Ishikawa (cell line): ENCODE measurements around the gene PDE2A.

Experiments
- EP300 ChIP-seq: IDR thresholded peaks from 2 replicates; pipeline ENCODE4 v1.6.1; 2012; ENCODE audit warnings: borderline replicate concordance
- NFIC ChIP-seq: IDR thresholded peaks from 2 replicates; pipeline ENCODE4 v1.6.1; 2012
- TAF1 ChIP-seq: IDR thresholded peaks from 2 replicates; pipeline ENCODE4 v1.6.1; 2012; ENCODE audit warnings: low read depth, mild to moderate bottlenecking
- ZBTB7A ChIP-seq: IDR thresholded peaks from 2 replicates; pipeline ENCODE4 v1.6.1; 2012; ENCODE audit warnings: low read depth
- TF ChIP-seq, protein P1 (sequence below): IDR thresholded peaks from 2 replicates; pipeline ENCODE4 v1.6.1; 2012

DNA sequence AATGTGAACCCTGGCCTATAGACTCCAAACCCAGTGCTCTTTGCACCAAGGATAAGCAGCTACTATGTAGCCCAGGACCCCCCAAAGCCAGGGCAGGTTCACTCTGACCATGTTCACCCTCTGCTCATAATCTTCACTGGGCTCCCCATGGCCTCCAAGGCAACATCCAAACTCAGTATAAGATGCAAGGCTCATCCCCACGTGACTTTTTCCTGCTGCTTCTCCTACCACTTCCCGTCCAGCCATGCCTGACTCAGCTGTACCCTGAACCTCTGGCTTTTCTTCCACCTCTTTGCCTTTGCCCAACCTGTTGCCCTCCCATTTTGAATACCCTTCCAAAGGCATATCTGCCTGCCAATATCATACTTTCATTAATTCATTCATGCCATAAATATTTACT lies 27.8 kb downstream of the PDE2A start:
- TF ChIP-seq, protein P1, sequence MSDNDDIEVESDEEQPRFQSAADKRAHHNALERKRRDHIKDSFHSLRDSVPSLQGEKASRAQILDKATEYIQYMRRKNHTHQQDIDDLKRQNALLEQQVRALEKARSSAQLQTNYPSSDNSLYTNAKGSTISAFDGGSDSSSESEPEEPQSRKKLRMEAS, result no peak
- TF ChIP-seq TAF1, result no peak
- TF ChIP-seq ZBTB7A, result no peak
- TF ChIP-seq NFIC, result no peak
- TF ChIP-seq EP300, result no peak
